Measurements from ENCODE around the gene FSHB. TPM values are rescaled to one million over a fixed set of nuclear protein-coding genes. Genes with fewer than 3 reads are reported as not detected.

The FSHB gene
- total RNA-seq, 1 experiment from 2014 or later, result not detected

- Mint-ChIP-seq H3K36me3 (ENCODE audit: insufficient read depth, unreplicated experiment) (no peaks in the 10 kb centered on the region), H3K4me1 (ENCODE audit: low read depth, unreplicated experiment) (peaks cover 6% of the 10 kb centered on the region), H3K27me3 (ENCODE audit: insufficient read depth, unreplicated experiment) (no peaks in the 10 kb centered on the region), H3K4me3 (ENCODE audit: unreplicated experiment) (no peak overlapping the region), H3K27ac (ENCODE audit: unreplicated experiment) (no peak overlapping the region), H3K9me3 (ENCODE audit: unreplicated experiment) (no peaks in the 10 kb centered on the region)
- H3K27me3 ChIP-seq (replicated peaks; ENCODE audit: control insufficient read depth, insufficient read depth, low read length), result no peaks in the 10 kb centered on the region
- H3K9me3 ChIP-seq, result peaks cover 7% of the 10 kb centered on the region; the same call in 1 of the 2 replicates
- CTCF ChIA-PET, result no interaction called here
- no peaks in the 10 kb centered on the region for H3K36me3 ChIP-seq (ENCODE audit: control insufficient read depth, insufficient read depth, low read length)
- no peak for TF ChIP-seq CTCF (IDR thresholded peaks at IDR 0.05; ENCODE audit: insufficient read depth in 1 of 2, low read depth in 1 of 2, low read length in 1 of 2, severe bottlenecking in 1 of 2, unreplicated experiment in 1 of 2)
- no peak for DNase-seq
- no peaks in the 10 kb centered on the region for H3K4me1 ChIP-seq
- no peak overlapping the region for H3K4me3 ChIP-seq (ENCODE audit: low read depth, low read length)
- POLR2A ChIA-PET, result no interaction called here
- intact Hi-C loops (cut with micrococcal nuclease; ENCODE audit: unreplicated experiment), result no loop called here
- BruUV-seq (replicated peaks), result no TSS peak
Measured at GRCh38 chr11:30228323-30228884, 2.4 kb upstream of the FSHB start.

- Histone ChIP-seq H3K4me3 (ENCODE audit: low read depth, low read length) (no peak overlapping the region), H3K27me3 (replicated peaks; ENCODE audit: control insufficient read depth, insufficient read depth, low read length) (no peaks in the 10 kb centered on the region), H3K4me1 (peaks cover 5% of the 10 kb centered on the region; the same call in 1 of the 2 replicates), H3K9me3 (no peaks in the 10 kb centered on the region), H3K36me3 (ENCODE audit: control insufficient read depth, insufficient read depth, low read length) (no peaks in the 10 kb centered on the region)
- Mint-ChIP-seq H3K27ac (ENCODE audit: unreplicated experiment) (no peak overlapping the region), H3K4me3 (ENCODE audit: unreplicated experiment) (no peak overlapping the region), H3K27me3 (ENCODE audit: insufficient read depth, unreplicated experiment) (no peaks in the 10 kb centered on the region), H3K4me1 (ENCODE audit: low read depth, unreplicated experiment) (no peaks in the 10 kb centered on the region), H3K36me3 (ENCODE audit: insufficient read depth, unreplicated experiment) (no peaks in the 10 kb centered on the region), H3K9me3 (ENCODE audit: unreplicated experiment) (peaks cover 26% of the 10 kb centered on the region)
- CTCF ChIA-PET, result no interaction called here
- no peak for DNase-seq
- intact Hi-C loops (cut with micrococcal nuclease; ENCODE audit: unreplicated experiment), result no loop called here
- no TSS peak for BruUV-seq (replicated peaks)
- no peak for TF ChIP-seq CTCF (IDR thresholded peaks at IDR 0.05; ENCODE audit: insufficient read depth in 1 of 2, low read depth in 1 of 2, low read length in 1 of 2, severe bottlenecking in 1 of 2, unreplicated experiment in 1 of 2)
- POLR2A ChIA-PET, result no interaction called here
Measured at GRCh38 chr11:30239025-30239424, 8.2 kb downstream of the FSHB start.

GRCh38 chr11:30244265-30244664 is 13.5 kb downstream of the FSHB start:
- H3K9me3 Mint-ChIP-seq (ENCODE audit: unreplicated experiment), result peaks cover 24% of the 10 kb centered on the region
- no TSS peak for BruUV-seq (replicated peaks)
- DNase-seq, result no peak
- intact Hi-C loops (cut with micrococcal nuclease; ENCODE audit: unreplicated experiment), result no loop called here
- ChIA-PET POLR2A (no interaction called here), CTCF (no interaction called here)
- no peaks in the 10 kb centered on the region for H3K9me3 ChIP-seq
- H3K4me3 Mint-ChIP-seq (ENCODE audit: unreplicated experiment), result no peak overlapping the region
- H3K36me3 ChIP-seq (ENCODE audit: control insufficient read depth, insufficient read depth, low read length), result no peaks in the 10 kb centered on the region
- H3K4me1 Mint-ChIP-seq (ENCODE audit: low read depth, unreplicated experiment), result peaks cover 20% of the 10 kb centered on the region
- no peaks in the 10 kb centered on the region for H3K27me3 ChIP-seq (replicated peaks; ENCODE audit: control insufficient read depth, insufficient read depth, low read length)
- H3K27ac Mint-ChIP-seq (ENCODE audit: unreplicated experiment), result no peak overlapping the region
- no peak overlapping the region for H3K4me3 ChIP-seq (ENCODE audit: low read depth, low read length)
- H3K4me1 ChIP-seq, result peaks cover 27% of the 10 kb centered on the region
- no peaks in the 10 kb centered on the region for H3K36me3 Mint-ChIP-seq (ENCODE audit: insufficient read depth, unreplicated experiment)
- no peaks in the 10 kb centered on the region for H3K27me3 Mint-ChIP-seq (ENCODE audit: insufficient read depth, unreplicated experiment)
- no peak for TF ChIP-seq CTCF (IDR thresholded peaks at IDR 0.05; ENCODE audit: insufficient read depth in 1 of 2, low read depth in 1 of 2, low read length in 1 of 2, severe bottlenecking in 1 of 2, unreplicated experiment in 1 of 2)

Data from Caco-2 (cell line).